Activated CD8-positive, alpha-beta memory T cell treated with anti-CD3 and anti-CD28 coated beads, Interleukin-2, amount 50 U/mL, for 1 hour (primary cell): Measurements from ENCODE around the gene S100A4.
"Not testable (repeated sequence)": the region's sequence is repeated elsewhere in the genome, so short reads cannot be mapped to it uniquely, and the experiment has no call there.

ENCODE experiments used
- DNase-seq: peaks from one replicate; pipeline ENCODE4 v3.0.0-alpha.2; 2020; ENCODE audit errors: extremely low read depth

S100A4 gene

DNA sequence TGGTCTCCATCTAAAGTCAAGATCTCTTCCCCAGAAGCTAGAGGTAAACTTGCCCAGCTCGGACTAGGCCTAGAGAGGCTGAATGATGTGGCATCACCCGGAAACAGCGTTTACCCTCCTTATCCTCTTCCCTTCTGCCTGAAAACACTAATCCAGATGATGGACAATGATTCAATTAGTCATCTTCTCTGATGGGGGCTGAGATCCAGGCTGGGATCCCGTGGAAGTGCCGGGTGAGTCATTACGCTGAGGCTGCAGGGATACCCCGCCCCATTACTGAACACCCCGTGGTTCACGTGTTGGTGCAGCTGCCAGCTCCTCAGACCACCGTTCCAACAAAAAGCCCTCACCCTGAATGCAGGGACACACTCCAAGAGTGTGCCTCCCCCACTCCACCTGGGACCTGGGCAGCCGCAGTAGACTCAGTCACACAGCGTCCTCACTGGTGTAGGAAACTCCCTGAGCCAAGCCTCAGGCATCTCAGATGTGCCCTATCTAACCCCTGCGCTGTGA is 11.9 kb downstream of the S100A4 start:
- DNase-seq, result no peak

DNA sequence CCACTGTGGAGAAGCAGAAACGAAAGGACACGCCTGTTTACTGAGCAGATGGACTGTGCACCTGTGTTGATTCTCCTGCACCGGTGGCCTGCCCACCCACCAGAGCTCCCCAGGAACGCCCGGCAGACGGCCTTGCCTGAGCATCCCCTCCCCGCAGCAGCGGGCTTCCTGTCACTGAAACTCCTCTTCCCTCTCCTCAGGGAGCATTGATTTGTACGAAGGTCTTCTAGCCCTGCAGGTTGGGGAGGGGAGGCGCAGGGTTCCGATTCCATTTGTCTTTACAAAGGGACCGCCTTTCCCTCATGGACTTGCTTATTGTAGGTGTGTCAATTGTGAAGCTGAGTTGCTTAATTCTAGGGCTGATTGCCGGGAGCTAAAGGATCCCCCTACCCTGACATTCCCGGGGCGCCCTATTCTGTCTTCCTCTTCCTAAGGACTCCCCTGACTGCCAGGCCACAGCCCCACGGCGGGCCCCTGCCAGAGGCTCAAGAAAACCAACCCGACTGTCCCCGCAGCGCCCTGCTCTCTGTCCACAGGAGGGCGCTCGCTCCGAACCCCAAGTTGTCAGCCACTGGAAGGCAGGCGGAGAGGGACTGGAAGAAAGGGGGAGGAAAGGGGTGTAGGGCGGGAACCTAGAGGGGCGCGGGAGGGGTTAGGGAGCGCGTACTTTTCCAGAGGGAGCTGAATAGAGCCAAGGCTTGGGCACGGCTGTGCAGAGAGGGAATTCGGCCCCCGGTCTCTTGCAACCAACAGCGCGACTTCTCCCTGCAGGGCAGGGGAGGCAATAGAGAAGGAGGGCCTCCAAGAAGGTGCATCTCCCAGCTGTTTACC is 12.6 kb downstream of the S100A4 start:
- no peak for DNase-seq

DNA sequence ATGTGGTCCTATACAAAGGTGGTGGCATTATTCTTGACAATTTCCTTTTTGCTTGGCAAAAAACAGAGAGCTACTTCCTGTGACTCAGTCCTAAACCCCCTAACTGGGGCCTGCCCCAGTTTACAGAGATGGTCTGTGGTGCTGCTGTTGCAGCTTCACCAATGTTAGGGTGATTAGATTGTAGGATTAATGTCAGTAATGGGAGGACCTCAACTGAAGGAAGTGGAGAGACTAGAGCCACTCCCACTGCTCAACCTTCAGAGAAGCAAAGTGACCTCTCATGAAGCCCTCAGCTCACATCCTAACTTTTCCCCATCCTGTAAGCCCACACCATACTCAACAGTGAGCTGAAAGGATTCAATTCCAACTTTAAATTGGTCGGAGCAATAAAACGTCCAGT is 13.4 kb downstream of the S100A4 start:
- DNase-seq, result no peak

DNA sequence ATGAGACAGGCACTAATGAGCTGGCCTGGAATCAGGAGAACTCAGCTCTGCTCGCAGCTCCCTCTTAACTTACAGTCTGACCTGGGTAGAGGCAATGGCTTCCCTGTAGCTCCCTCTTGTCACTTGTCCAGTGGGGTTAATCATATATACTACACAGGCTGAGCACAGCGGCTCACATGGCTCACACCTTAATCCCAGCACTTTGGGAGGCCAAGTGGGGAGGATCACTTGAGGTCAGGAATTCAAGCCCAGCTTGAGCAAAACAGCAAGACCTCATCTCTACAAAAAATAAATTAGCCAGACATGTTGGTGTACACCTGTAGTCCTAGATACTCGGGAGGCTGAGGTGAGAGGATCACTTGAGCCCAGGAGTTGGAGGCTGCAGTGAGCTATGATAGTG is 14.0 kb downstream of the S100A4 start:
- DNase-seq, result no peak

DNA sequence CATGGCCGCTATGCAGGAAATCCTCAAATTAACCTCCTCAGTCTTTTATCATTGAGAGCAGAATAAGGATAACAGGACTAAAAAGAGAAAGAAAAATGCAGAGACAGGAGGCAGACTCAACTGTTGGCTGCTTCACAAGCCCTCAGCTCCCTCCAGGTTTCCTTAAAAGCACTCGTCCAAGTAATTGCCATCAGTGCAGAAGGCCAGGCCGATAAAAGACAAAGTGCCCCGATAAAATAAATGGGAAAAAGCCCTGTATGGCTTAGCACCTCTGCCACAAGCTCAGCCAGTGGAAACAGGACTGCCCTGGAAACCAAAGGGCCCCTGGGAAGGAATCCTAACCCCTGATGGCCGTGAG is 17.9 kb downstream of the S100A4 start:
- no peak for DNase-seq

DNA sequence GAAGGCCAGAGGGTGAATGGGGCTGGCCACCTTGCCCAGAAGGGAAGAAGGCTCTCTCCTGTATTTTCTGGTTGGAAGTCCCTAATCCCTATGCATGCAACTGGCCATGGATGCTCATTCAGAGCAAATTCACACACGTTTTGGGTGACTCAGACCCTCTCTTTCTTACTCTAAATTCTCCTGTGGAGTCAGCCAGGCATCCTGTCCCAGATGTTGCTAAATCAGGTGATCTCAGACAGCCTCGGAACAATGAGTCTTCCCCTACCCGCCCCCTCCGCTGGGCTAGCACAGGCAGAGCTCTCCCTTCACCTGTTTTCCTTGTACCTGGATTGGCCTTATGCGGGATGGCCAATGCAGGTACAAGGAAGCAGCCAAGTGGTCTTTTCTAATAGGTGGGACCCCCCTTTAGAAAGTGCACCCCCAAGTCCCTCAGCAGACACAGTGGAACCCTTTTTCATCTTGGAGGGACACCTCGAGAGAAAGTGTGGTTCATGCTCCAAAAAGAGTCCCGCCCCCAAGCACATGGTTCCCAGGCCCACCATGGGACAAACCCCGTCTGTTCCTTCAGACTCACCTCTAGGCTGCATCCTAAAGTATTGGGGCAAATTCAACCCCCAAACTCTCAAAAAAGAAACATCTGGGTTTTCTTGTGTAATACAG is 18.5 kb downstream of the S100A4 start:
- no peak for DNase-seq

DNA sequence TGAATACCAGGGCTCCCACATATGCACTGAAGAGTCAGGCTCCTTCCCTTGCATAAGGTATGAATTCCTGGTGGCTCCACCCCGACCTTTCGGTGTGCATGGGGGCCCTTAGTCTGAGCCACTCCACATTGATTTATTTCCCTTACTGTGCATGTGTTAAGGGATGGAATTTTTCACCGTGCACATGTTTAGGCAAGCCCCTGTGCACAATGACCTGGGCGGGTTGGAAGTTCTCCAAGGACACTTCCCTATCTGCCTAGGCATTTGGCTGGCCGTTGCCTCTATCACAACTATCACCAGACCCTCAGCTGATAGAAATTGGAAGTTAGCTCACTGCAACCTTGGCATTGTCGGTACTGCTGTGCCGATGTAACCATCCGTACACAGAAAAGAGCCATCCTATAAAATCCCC is 19.5 kb downstream of the S100A4 start:
- DNase-seq, result no peak

DNA sequence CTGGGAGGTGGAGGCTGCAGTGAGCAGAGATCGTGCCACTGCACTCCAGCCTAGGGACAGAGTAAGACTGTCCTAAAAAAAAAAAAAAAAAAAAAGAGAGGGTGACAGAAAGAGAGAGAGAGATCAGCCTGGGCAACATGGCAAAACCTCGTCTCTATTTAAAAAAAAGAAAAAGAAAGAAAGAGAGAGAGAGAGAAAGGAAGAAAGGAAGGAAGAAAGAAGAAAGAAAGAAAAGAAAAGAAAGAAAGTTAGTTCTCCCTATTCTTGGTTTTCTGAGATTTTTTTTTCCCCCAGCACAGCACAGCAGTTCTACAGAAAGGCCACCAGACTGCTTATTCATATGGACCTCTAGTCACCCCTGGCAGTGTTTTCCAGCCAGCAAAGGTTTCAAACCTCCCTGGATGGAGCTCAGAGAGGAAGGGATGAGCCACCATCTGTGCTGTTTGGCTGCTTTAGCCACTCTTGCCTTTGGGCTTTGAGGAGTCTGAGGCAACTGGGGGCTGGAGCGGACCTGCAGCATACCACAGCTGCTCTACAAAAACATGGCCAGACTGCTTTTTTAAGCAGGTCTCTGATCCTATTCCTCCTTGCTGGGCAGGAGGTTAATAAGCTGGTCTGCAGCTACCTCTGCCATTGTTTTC is 20.4 kb downstream of the S100A4 start:
- no peak for DNase-seq

DNA sequence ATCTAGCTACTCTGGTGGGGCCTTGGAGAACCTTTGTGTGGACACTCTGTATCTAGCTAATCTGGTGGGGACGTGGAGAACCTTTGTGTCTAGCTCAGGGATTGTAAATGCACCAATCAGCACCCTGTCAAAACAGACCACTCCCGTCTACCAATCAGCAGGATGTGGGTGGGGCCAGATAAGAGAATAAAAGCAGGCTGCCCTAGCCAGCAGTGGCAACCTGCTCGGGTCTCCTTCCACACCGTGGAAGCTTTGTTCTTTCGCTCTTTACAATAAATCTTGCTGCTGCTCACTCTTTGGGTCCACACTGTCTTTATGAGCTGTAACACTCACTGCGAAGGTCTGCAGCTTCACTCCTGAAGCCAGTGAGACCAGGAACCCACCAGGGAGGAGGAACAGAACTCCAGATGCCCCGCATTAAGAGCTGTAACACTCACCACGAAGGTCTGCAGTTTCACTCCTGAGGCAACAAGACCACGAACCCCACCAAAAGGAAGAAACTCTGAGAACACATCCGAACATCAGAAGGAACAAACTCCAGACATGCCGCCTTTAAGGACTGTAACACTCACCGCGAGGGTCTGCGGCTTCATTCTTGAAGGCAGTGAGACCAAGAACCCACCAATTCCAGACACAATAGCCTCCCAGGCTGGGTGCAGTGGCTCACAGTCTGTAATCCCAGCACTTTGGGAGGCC is 23.1 kb downstream of the S100A4 start:
- not testable (repeated sequence) for DNase-seq

DNA sequence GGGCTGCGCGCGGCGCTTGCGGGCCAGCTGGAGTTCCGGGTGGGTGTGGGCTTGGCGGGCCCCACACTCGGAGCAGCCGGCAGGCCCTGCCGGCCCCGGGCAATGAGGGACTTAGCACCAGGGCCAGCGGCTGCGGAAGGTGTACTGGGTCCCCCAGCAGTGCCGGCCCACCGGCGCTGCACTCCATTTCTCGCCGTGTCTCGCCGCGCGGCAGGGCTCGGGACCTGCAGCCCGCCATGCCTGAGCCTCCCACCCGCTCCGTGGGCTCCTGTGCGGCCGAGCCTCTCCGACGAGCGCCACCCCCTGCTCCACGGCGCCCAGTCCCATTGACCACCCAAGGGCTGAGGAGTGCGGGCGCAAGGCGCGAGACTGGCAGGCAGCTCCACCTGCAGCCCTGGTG is 23.8 kb downstream of the S100A4 start:
- DNase-seq, result not testable (repeated sequence)

DNA sequence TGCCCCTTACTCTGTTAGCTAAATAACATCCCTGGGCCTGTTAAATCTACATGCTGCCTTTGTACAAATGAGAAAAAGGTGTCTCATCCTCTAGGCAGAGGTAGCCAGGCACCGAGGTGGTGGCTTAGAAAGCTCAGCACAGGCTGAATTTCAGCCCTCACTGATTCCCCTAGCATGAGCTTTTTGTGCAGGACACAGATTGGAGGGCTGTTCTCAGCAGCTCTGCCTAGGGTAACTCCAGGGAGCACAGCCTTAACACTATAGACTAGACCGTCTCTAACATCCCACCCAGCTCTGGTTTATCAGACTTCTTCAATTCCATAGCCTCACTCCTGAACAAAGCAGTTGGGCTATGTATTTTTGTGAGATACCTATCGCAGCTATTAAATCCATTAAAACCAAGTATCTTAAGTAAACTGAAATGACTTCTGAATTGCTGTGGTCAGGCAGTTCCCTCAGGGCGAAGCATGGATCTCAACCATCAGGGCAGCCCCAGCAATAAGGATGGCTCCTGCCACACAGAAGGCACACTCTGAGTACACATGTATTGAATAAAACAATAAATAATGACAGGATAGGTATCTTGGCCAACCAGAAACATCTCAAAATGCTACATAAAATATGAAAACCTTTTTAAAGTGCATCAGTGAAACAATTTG is 24.7 kb downstream of the S100A4 start:
- no peak for DNase-seq

DNA sequence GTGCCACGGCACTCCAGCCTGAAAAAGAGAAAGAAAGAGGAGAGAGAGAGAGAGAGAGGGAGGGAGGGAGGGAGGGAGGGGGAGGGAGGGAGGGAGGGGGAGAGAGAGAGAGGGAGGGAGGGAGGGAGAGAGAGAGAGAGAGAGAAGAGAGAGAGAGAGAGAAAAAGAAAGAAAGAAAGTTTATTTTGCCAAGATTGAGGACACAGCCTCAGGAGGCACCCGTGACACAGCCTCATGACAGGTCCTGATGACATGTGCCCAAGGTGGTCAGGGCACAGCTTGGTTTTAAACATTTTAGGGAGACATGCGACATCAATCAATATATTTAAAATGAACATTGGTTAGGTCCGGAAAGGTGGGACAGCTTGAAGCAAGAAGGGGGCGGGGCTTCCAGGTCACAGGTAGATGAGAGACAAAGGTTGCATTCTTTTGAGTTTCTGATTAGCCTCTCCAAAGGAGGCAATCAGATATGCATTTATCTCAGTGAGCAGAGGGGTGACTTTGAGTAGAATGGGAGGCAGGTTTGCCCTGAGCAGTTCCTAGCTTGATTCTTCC is 25.4 kb downstream of the S100A4 start:
- DNase-seq, result not testable (repeated sequence)

DNA sequence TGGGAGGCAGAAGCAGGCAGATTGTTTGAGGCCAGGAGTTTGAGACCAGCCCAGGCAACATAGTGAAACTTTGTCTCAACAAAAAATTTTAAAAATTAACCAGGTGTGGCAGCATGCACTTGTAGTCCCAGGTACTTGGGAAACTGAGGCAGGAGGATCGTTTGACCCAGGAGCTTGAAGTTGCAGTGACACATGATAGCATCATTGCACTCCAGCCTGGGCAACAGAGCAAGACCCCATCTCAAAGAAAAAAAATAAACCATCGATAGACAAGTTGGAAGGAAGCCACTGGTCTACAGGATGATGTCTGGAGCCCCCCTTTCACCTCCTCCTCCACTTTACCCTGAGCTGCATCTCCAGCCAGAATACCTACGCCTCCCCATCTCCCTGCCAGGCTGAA is 26.4 kb downstream of the S100A4 start:
- DNase-seq, result no peak

DNA sequence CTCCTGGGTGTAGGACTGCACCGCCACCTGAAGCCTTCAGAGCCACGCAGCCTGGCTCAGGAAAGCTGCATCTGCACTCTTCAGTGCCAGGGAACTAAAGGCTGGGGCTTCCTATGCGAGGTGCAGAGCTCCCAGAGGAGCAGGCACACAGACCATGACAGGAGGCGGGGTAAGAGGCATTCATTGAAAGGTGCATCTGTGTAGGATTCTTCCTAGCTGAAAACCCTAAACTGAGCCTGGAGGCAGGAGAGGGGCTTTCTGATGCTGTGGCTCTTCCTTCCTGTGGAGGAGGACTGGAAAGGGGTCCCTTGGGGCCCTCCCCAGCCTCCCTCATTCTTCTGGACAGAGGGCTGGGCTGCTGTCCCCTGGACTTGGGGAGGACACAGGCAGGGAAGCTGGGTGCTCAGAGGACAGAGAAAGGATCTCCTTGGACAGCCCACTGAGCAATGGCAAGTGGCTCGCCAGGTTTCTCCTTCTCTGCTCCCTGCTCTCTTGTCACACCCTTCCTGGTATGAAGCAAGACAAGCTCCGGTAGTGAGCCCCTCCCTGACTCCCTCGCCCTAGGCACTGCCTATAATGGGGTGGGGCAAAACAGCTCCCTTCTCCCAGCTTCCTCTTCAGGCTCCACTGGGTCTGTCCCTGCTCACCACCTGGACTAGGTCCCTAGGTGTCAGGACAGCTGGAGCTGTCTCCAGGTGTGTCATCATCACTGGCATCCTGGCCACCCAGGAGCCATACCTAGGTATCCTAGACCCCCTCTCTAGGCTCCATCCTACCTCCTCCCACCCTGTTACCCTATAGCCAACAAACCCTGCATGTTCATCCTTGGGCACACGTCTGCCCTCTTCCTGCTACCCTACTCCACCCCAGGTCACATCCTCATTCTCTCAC is 29.9 kb downstream of the S100A4 start:
- no peak for DNase-seq

DNA sequence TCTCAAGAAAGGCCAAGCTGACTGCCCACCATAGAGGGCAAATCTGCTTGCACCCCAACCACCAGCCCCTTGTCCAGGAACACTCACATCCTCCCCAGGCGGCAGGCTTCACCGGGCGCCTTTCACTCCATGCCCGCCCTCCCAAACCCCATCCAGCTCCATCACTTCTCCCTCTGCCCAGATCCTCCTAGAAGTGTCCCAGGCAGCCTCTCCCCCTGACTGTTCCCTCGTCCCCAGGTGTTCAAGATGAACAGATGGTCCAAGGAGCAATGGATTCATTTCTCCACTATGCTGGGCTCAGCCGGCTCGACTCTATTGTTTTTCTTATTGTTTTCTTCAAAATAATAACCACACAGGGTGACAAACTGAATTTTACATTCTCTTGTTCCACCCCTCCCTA is 31.9 kb downstream of the S100A4 start:
- DNase-seq, result no peak

DNA sequence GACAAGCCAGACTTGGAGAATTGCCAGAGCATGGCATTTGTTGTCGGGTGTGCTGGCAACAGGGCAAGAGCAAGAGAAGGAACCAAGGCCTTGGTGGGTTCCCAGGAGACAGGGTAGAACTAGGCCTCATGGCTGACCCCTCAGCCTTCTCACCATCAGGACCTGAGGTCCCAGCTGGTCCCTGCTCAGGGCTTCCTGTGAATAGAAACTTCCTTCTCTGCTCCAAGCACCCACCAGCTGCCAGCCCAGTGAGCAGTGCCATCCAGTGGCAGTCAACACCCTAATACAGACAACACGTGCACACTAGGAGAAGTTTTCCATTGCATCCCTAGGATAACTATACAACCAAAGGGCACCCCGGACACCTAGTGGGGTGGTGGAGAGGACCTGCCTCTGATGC is 32.6 kb downstream of the S100A4 start:
- no peak for DNase-seq

DNA sequence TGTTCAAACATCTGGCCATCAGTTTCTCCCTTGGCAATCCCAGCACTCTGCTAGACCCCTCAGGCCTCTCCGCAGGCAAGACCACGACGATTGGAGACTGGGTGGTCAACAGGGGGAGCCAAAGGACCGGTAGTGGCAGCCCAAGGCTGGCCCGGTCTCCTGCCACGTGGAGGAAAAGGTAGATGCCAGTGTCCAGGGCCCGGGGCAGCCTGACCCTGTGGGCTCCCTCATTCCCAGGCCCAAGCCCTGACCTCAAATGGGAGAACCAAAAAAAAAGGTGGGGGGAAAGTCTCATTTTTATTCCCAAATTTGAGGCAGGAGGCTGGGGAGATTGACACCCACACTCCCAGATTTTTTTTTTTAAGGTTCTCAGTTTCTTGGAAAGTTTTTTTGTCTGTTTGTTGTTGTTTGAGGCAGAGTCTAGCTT is 34.6 kb downstream of the S100A4 start:
- peak; percentile 50 for DNase-seq

DNA sequence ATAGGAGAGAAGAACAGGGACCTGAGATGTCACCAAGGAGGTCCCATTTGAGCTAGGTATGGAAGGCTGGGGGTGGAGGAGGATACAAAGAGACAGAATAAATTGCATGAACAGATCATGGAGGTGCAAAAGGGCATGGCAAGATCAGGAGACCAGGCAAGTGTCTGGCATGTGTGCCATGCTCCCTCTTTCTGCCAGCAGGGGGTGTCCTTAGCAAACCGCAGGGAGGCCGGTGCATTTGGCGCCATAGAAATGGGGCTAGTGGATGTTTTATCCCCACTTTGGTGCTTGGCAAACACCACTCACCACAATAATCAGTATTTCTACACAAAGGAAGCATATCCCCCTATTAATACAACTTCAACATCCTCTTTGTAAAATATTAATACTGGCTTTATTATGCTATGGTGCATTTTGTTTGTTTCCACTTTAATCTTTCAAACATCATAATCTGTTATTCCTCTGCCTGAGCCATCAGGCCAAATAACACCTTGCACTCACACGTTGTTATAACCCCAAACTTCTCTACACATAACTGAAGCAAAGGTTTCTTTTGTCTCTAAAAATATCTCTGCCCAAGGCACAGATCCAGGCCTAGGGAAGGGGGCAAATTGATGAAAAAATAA is 35.8 kb downstream of the S100A4 start:
- no peak for DNase-seq

DNA sequence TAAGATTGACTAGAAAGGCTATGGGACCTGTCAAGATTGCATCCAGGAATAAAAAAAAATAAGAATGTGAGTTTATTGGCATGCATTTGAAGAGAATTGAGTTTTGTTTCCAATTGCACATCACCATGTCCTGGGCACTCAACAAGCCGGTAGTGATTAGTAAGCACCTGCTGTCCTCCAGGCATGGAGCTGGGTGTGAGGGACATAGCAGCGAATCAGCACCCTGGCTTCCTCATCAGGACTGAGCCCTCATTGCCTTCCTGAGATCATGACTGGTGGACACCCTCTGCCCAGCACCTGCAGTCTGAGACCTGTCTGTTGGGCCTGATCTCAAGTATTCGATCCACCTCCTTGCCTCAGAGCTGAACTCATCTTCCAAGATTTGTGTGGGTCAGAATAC is 36.6 kb downstream of the S100A4 start:
- DNase-seq, result no peak
